Brain microvascular endothelial cell (primary cell): ENCODE data around the gene CAMTA1.
A peak's percentile ranks its signal among the peaks of the same experiment; 100 is the strongest.

Source experiments
- DNase-seq: peaks from one replicate; pipeline ENCODE4 v3.0.0-alpha.2; 2020
- H3K27ac ChIP-seq: fragments of 250-450 bp; sonication (Bioruptor Pico); 2 replicates; pipeline ENCODE4 v1.5.1; 2020; ENCODE audit warnings: mild to moderate bottlenecking, moderate library complexity
- H3K27me3 ChIP-seq: fragments of 250-450 bp; sonication (Bioruptor Pico); replicated peaks from 2 replicates; pipeline ENCODE4 v1.5.1; 2020; ENCODE audit warnings: mild to moderate bottlenecking
- H3K36me3 ChIP-seq: fragments of 250-450 bp; sonication (Bioruptor Pico); replicated peaks from 2 replicates; pipeline ENCODE4 v1.5.1; 2020; ENCODE audit warnings: mild to moderate bottlenecking
- H3K4me3 ChIP-seq: 2 replicates; pipeline ENCODE4 v1.5.1; 2011; ENCODE audit warnings: low read depth, mild to moderate bottlenecking, control low read depth, low read length, moderate library complexity
- in situ Hi-C: cut with HindIII; loops from 2 replicates; pipeline ENCODE4 v1.10.0; 2017; ENCODE audit warnings: low sequenced_read_pairs, low pct_ligation_motif_present
- TF ChIP-seq, protein P1 (sequence below): IDR thresholded peaks from 2 replicates; pipeline ENCODE4 v1.5.1; 2011; ENCODE audit warnings: low read depth, mild to moderate bottlenecking, moderate library complexity, low read length, control low read depth, inconsistent platforms; ENCODE audit errors: missing control alignments

The CAMTA1 gene

DNA sequence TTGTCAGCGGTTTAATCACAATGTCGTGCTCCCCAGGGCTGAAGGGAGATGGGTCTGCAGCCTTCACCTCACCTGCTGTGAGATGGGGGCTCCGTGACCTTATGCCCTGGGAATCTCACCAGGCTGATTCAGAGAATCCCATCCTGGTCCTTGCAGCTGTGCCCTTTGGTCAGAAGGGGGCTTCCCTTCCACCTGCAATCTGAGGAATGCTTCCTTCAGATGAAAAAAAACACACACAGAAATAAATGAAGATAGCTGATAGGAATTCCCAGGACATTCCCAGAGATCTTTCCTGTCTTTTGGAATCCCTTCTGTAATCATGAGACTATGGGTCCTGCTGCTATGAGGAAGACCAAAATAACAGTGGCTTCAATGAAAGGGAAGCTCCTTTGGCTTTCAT, 858.8 kb downstream of the CAMTA1 start:
- DNase-seq, result no peak
- in situ Hi-C loops, result no loop called here
- no peak overlapping the region for H3K27ac ChIP-seq
- no peaks in the 10 kb centered on the region for H3K36me3 ChIP-seq
- TF ChIP-seq, protein P1, sequence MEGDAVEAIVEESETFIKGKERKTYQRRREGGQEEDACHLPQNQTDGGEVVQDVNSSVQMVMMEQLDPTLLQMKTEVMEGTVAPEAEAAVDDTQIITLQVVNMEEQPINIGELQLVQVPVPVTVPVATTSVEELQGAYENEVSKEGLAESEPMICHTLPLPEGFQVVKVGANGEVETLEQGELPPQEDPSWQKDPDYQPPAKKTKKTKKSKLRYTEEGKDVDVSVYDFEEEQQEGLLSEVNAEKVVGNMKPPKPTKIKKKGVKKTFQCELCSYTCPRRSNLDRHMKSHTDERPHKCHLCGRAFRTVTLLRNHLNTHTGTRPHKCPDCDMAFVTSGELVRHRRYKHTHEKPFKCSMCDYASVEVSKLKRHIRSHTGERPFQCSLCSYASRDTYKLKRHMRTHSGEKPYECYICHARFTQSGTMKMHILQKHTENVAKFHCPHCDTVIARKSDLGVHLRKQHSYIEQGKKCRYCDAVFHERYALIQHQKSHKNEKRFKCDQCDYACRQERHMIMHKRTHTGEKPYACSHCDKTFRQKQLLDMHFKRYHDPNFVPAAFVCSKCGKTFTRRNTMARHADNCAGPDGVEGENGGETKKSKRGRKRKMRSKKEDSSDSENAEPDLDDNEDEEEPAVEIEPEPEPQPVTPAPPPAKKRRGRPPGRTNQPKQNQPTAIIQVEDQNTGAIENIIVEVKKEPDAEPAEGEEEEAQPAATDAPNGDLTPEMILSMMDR, result no peak
- H3K27me3 ChIP-seq, result no peaks in the 10 kb centered on the region
- no peak overlapping the region for H3K4me3 ChIP-seq

DNA sequence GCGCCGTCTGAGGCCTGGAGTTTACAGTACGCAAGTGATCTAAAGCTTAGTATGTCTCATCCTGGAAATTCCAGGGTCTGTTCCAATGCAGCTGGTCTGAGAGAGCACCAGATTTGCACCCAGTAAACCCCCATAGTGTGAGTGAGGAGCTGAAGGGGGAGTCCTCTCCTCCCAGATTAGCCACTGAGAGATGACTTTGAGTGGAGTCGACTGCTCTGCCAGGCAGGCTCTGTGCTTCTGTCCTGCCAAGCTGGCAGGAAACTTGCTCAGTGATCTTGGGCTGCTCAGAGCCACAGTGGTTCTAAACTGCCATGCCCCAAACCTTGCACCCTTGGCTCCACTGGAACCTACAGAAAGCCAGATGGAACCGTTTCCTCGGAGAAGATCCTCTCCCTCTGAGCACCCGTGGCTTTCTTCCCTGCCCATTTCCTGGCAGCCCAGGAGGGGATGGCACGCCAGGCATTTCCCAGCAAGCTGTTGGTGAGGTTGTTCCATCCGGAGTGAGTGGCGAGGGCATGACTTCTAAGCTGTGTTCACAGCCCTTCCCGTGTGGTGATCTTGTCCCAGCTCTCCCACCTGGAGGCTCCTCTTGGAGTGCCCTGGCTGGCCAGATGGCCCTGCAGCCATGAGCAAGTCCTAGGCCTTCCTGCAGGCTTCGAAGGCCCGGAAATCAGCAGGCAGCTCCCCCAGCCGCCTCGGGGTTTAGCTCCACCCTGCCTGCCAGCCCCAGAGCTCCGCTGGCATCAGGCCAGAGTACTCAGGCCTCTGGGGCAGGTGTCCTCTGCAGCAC, 859.9 kb downstream of the CAMTA1 start:
- H3K27ac ChIP-seq, result no peak overlapping the region
- H3K36me3 ChIP-seq, result no peaks in the 10 kb centered on the region
- DNase-seq, result no peak
- TF ChIP-seq, protein P1, result no peak
- peaks cover 3% of the 10 kb centered on the region for H3K27me3 ChIP-seq
- in situ Hi-C loops, result no loop called here
- no peak overlapping the region for H3K4me3 ChIP-seq

DNA sequence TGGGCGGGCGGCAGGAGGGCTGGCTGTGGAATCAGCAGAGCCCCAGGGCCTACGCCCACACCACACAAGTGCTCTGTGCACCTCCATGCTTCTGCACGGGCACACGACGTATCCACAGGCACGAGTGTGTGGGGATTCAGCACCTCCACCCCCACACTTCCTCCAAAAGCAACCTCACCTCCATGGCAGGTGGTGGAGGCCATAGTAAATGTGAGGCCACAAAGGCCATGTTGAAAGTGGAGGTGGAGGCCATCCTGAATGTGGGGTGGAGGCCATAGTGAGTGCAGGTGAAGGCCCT, 860.4 kb downstream of the CAMTA1 start:
- H3K36me3 ChIP-seq, result no peaks in the 10 kb centered on the region
- in situ Hi-C loops, result no loop called here
- TF ChIP-seq, protein P1, result no peak
- DNase-seq, result no peak
- H3K27ac ChIP-seq, result no peak overlapping the region
- no peak overlapping the region for H3K4me3 ChIP-seq
- peaks cover 6% of the 10 kb centered on the region for H3K27me3 ChIP-seq

DNA sequence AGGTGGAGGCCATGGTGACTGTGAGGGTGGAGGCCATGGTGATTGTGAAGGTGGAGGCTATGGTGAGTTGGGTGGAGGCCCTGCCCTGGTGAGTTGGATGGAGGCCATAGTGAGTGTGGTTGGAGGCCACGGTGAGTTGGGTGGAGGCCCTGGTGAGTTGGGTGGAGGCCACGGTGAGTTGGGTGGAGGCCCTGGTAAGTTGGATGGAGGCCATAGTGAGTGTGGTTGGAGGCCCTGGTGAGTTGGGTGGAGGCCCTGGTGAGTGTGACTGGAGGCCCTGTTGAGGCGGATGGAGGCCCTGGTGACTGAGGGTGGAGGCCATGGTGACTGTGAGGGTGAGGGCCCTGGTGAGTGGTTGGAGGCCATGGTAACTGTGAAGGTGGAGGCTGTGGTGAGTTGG, 860.9 kb downstream of the CAMTA1 start:
- H3K27me3 ChIP-seq, result peaks cover 9% of the 10 kb centered on the region
- no peak overlapping the region for H3K27ac ChIP-seq

DNA sequence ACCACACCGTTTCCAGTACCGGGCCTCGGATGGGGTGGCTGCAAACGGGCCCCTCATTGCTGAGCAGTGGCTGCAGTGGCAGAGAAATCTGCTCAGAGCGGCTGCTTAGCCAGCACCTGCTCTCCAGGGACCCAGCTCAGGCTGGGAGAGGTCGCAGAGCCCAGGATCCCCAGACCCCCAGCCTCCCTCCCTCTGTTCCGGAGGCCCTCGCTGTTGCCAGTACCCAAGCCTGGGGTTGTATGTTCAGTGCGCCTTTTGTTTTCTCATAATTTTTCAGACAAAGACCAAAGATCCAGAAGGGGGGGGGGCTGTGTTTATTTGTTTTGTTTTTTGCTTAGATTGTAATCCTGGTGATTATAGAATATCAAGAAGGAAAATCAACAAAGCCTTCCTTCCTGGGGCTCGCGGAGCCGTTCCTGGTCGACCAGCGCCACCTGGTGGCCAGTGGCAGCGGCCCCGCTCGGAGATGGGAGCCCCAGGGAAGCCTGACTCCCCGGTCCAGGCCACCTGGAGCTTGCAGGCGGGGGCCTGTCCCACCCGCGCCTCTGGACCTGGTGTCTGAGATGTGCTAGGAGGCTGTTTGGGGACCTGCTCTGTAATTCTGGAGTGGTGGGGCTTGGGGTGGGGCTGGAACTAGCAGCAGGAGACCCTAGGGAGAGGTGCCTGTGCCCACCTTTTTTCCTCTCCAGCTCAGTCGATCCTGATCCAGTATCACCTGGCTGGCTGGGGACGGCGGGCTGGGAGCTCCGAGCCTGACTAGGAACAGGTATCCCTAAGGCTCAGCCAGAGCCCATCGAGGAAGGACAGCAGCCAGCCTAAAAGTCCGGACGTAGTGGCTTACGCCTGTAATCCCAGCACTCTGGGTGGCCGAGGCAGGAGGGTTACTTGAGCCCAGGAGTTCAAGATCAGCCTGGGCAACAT, 862.0 kb downstream of the CAMTA1 start:
- TF ChIP-seq, protein P1, result peak; percentile 93
- no peaks in the 10 kb centered on the region for H3K36me3 ChIP-seq
- no peak overlapping the region for H3K27ac ChIP-seq
- H3K4me3 ChIP-seq, result no peak overlapping the region
- in situ Hi-C loops, result no loop called here
- peak; percentile 31 for DNase-seq
- H3K27me3 ChIP-seq, result peaks cover 12% of the 10 kb centered on the region

More for the DNA sequence above, 860.9 kb downstream of the CAMTA1 start:
- DNase-seq, result no peak
- in situ Hi-C loops, result no loop called here
- no peak overlapping the region for H3K4me3 ChIP-seq
- TF ChIP-seq, protein P1, result no peak
- H3K36me3 ChIP-seq, result no peaks in the 10 kb centered on the region
